Activated B cell treated with CpG ODN at 0.5 μM for 24 hours (primary cell): ENCODE data around the gene SLC7A5. TPM values are rescaled to one million over a fixed set of nuclear protein-coding genes. Genes with fewer than 3 reads are reported as not detected.
"Not testable (repeated sequence)": the region's sequence is repeated elsewhere in the genome, so short reads cannot be mapped to it uniquely, and the experiment has no call there.

ENCODE experiments used
- ATAC-seq: fragments of 200-7000 bp; cut with Tn5 transposase; one replicate; pipeline ENCODE4 v1.10.0; 2021; ENCODE audit warnings: low read depth, mild to moderate bottlenecking, moderate library complexity
- CTCF ChIA-PET: fragments of 350-600 bp; sonication (Branson Sonifier 250); formaldehyde crosslinking; loops from one replicate; lab custom pipeline; 2021; ENCODE audit warnings: antibody characterized with exemption; lab: Charles Lee
- POLR2A ChIA-PET: fragments of 350-600 bp; sonication (Branson Sonifier 250); formaldehyde crosslinking; loops from one replicate; lab custom pipeline; 2021; ENCODE audit warnings: antibody characterized with exemption; lab: Charles Lee
- DNase-seq: peaks from one replicate; pipeline ENCODE4 v3.0.0; 2022
- H3K27ac Mint-ChIP-seq: one replicate; pipeline ENCODE4 v1.8.0; 2020; ENCODE audit warnings: mixed read lengths
- H3K27me3 Mint-ChIP-seq: one replicate; pipeline ENCODE4 v1.8.0; 2021; ENCODE audit warnings: mixed read lengths
- H3K36me3 Mint-ChIP-seq: one replicate; pipeline ENCODE4 v1.8.0; 2021; ENCODE audit warnings: low read depth, mixed read lengths
- H3K4me1 Mint-ChIP-seq: one replicate; pipeline ENCODE4 v1.8.0; 2021; ENCODE audit warnings: mixed read lengths
- H3K4me3 Mint-ChIP-seq: one replicate; pipeline ENCODE4 v1.8.0; 2020; ENCODE audit warnings: mild to moderate bottlenecking, mixed read lengths
- H3K9me3 Mint-ChIP-seq: one replicate; pipeline ENCODE4 v1.8.0; 2020; ENCODE audit warnings: mixed read lengths
- intact Hi-C: fragments of 100-400 bp; cut with micrococcal nuclease; formaldehyde crosslinking; loops from one replicate; pipeline ENCODE4 v1.15.1; 2024
- total RNA-seq: library from RNA; stranded (reverse); gene quantifications from 2 replicates; pipeline ENCODE4 v1.2.3, GENCODE V29; 2022
- TF ChIP-seq, protein P1 (sequence below): fragments of 200-600 bp; IDR thresholded peaks from one replicate; pipeline ENCODE4 v1.8.0; 2022; ENCODE audit warnings: antibody characterized with exemption, mild to moderate bottlenecking

Gene SLC7A5
- total RNA-seq, 1 donor from 2014 or later = 111 TPM

- no peaks in the 10 kb centered on the region for H3K27me3 Mint-ChIP-seq
Observed at GRCh38 chr16:87864331-87864989, 4.8 kb downstream of the SLC7A5 start.

GRCh38 chr16:87863327-87863635, 6.0 kb downstream of the SLC7A5 start:
- H3K27me3 Mint-ChIP-seq, H3K27ac Mint-ChIP-seq, H3K9me3 Mint-ChIP-seq, DNase-seq, ATAC-seq, intact Hi-C loops, CTCF ChIA-PET, POLR2A ChIA-PET, H3K4me3 Mint-ChIP-seq: not testable (repeated sequence)
- peaks cover 36% of the 10 kb centered on the region for H3K4me1 Mint-ChIP-seq
- H3K36me3 Mint-ChIP-seq = peaks cover 55% of the 10 kb centered on the region

More at GRCh38 chr16:87864331-87864989, 4.8 kb downstream of the SLC7A5 start:
- H3K36me3 Mint-ChIP-seq = peaks cover 50% of the 10 kb centered on the region
- intact Hi-C loops = no loop called here
- DNase-seq (no peak), ATAC-seq (no peak)
- no peaks in the 10 kb centered on the region for H3K9me3 Mint-ChIP-seq
- no peak overlapping the region for H3K4me3 Mint-ChIP-seq
- H3K27ac Mint-ChIP-seq = no peak overlapping the region
- H3K4me1 Mint-ChIP-seq = peaks cover 41% of the 10 kb centered on the region
- TF ChIP-seq, protein P1, sequence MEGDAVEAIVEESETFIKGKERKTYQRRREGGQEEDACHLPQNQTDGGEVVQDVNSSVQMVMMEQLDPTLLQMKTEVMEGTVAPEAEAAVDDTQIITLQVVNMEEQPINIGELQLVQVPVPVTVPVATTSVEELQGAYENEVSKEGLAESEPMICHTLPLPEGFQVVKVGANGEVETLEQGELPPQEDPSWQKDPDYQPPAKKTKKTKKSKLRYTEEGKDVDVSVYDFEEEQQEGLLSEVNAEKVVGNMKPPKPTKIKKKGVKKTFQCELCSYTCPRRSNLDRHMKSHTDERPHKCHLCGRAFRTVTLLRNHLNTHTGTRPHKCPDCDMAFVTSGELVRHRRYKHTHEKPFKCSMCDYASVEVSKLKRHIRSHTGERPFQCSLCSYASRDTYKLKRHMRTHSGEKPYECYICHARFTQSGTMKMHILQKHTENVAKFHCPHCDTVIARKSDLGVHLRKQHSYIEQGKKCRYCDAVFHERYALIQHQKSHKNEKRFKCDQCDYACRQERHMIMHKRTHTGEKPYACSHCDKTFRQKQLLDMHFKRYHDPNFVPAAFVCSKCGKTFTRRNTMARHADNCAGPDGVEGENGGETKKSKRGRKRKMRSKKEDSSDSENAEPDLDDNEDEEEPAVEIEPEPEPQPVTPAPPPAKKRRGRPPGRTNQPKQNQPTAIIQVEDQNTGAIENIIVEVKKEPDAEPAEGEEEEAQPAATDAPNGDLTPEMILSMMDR = no peak
- POLR2A ChIA-PET = interaction anchor here (1.3 kb wide), 1 partner anchor 15 kb away, joined by 4 read pairs; no protein-coding TSS in a partner anchor
- CTCF ChIA-PET = interaction anchor here (1.4 to 3.5 kb wide), 2 partner anchors 15 to 85 kb away, joined by 7 to 15 read pairs; no protein-coding TSS in a partner anchor

DNA sequence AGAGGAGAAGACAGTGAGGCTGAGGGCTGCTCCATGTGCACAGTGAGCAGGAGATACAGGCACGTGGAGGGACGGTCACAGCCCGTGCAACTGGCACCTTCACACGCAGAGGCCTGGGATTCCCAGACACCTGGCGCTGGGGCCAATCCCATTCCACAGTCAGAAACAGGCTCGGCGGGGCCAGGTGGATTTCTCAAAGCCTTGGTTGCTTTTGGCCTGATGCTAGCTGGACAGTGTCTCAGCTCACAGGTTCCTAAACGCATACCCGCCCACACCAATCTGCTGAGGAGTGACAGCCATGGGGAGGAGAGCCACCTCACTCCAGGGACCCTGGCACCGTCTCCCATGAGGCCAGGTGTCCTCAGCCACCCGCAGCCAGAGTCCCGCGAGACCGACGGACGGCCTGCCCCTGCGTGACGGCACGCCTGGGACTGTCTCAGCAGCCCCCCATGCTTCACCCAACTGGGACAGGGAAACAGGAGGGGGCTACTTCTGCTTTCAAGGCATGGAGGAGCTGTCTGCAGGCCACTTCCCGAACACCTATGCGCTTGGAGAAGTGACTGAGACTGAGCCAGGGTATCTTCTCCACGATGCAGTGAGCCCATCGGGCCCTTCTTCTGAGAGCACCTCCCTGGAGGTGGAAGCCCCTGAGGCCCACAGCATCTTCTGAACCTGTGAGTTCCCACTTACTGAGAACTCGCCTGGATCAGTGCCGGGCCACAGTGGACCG, 6.5 kb downstream of the SLC7A5 start:
- not testable (repeated sequence) for H3K27ac Mint-ChIP-seq
- peaks cover 56% of the 10 kb centered on the region for H3K36me3 Mint-ChIP-seq

GRCh38 chr16:87861300-87862099, 7.8 kb downstream of the SLC7A5 start:
- ATAC-seq, DNase-seq, H3K27ac Mint-ChIP-seq, intact Hi-C loops, CTCF ChIA-PET, H3K4me3 Mint-ChIP-seq, H3K9me3 Mint-ChIP-seq, H3K27me3 Mint-ChIP-seq, POLR2A ChIA-PET: not testable (repeated sequence)
- peaks cover 55% of the 10 kb centered on the region for H3K36me3 Mint-ChIP-seq
- H3K4me1 Mint-ChIP-seq = peaks cover 31% of the 10 kb centered on the region

More for the DNA sequence above, 6.5 kb downstream of the SLC7A5 start:
- H3K9me3 Mint-ChIP-seq, POLR2A ChIA-PET, CTCF ChIA-PET, H3K27me3 Mint-ChIP-seq, DNase-seq, intact Hi-C loops, H3K4me3 Mint-ChIP-seq: not testable (repeated sequence)
- H3K4me1 Mint-ChIP-seq = peaks cover 32% of the 10 kb centered on the region
- ATAC-seq = peak; percentile 47

GRCh38 chr16:87860553-87861299, 8.6 kb downstream of the SLC7A5 start:
- Mint-ChIP-seq H3K4me1 (peaks cover 30% of the 10 kb centered on the region), H3K36me3 (peaks cover 55% of the 10 kb centered on the region), H3K27ac (peak overlapping the region; percentile 56), H3K27me3 (no peaks in the 10 kb centered on the region), H3K4me3 (no peak overlapping the region), H3K9me3 (no peaks in the 10 kb centered on the region)
- ChIA-PET CTCF (no interaction called here), POLR2A (interaction anchor here (0.8 kb wide), 1 partner anchor 11 kb away, joined by 6 read pairs; no protein-coding TSS in a partner anchor)
- TF ChIP-seq, protein P1 = no peak
- intact Hi-C loops = no loop called here
- ATAC-seq (peak; percentile 40), DNase-seq (no peak)

DNA sequence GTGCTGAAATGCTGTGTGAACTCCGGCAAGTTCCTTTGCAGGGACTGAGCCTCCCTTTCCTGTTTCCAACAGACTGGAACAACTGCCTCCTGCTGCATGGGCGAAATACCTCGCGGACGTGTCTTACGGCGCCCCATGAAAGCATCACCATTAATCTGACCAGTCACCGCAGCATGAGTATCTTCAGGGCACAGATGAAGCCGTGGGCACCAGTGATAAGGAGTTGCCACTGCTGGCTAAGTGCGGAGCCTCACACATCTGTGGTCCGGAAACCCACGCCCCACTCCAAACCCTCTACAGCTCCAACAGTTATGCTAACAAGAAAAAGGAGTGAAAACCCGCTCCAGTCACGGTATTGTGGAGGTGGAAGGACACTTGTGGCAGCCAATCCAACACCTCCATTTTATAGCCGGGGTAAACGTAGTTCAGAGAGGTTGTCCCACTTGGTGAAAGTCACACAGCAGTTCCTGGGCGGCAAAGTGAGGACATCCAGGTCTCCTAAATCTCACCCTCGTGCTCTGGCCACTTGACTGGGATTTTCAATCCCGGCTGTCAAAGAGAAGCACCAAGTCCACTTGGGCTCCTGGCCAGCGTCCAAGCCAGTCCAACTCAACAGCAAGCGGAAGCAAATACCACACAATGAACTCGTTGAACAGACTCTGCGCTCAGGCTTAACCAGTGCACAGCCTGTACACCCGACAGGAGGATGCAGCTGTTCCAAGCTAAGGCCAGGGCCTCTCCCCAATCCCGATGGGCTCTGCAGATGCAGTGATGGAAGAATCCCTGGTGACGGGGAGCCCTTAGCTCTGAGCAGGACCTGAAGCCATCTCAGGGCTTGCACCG, 10.9 kb downstream of the SLC7A5 start:
- H3K9me3 Mint-ChIP-seq, intact Hi-C loops, H3K27ac Mint-ChIP-seq, H3K27me3 Mint-ChIP-seq, H3K4me3 Mint-ChIP-seq, ATAC-seq, DNase-seq: not testable (repeated sequence)
- POLR2A ChIA-PET = interaction anchor here (1.0 to 2.7 kb wide), 3 partner anchors 9 to 52 kb away, joined by 5 to 27 read pairs (median 5); partner anchors contain the start of gene SLC7A5
- H3K36me3 Mint-ChIP-seq = peaks cover 46% of the 10 kb centered on the region
- CTCF ChIA-PET = interaction anchor here (1.1 to 1.2 kb wide), 2 partner anchors 8 to 80 kb away, joined by 4 read pairs; no protein-coding TSS in a partner anchor
- peaks cover 36% of the 10 kb centered on the region for H3K4me1 Mint-ChIP-seq
